Posterior cingulate gyrus (tissue), 11 donors: ENCODE data around the gene TOX3.

Source experiments
- DNase-seq, 10 donors: peaks; one replicate each; pipeline versions ENCODE4 v3.0.0 to v3.0.0-alpha.2; 2020 to 2021; ENCODE audit warnings: mixed read lengths in 3 of 10
- intact Hi-C: fragments of 100-400 bp; cut with DNase I; formaldehyde crosslinking; loops from one replicate; pipeline ENCODE4 v1.15.1; 2023

The TOX3 gene

GRCh38 chr16:52496051-52496876 is 50.7 kb downstream of the TOX3 start:
- intact Hi-C loops = no loop called here
- DNase-seq = no peak

GRCh38 chr16:52494621-52495020 is 52.3 kb downstream of the TOX3 start:
- intact Hi-C loops = no loop called here

GRCh38 chr16:52494145-52494544 is 52.8 kb downstream of the TOX3 start:
- no peak for DNase-seq
- intact Hi-C loops = no loop called here

More at GRCh38 chr16:52494621-52495020, 52.3 kb downstream of the TOX3 start:
- DNase-seq = no peak

DNA sequence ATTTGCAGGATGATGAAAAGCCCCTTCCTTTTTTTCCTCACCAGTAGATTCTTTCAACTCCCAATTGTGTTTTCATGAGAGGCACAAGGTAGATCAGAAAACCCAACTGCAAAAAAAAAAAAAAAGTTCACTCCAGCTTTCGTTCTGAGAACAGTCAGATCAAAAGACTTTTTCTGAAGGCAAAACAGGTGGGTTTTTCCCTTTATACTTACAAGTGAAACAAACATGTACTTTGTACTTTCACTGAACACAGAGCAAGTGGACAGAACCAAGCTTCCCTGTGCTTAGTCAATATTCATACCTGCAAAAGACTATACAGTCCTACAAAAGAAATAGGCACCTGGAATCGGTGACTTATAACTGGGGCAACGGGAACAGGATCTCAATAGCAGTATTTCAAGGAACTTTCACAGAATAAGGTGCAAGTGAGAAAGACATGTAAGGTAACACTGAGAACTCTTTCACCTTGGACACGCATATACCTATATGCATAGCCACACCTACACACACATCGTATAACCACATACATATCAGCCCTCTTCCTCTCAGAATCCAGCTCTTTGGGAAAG is 54.1 kb downstream of the TOX3 start:
- no peak for DNase-seq
- intact Hi-C loops = no loop called here

DNA sequence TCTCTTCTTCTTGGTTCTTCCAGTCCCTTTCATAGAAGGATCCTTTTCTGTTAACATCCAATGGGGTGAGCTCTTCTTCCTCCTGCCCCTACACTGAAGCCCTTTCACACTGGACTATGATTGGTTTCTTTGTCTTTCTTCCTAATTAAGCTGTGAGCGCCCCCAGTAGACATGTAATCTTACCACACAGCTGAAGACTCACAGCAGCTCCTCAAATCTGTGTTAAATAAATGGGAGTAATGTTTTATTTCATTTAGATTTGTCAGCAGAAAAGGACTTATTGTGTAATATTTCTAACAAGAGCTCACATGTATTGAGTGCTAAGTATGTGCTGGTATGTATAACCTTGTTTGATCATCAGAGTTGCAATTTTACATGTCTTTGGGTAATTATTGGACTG is 55.7 kb downstream of the TOX3 start:
- intact Hi-C loops = no loop called here
- no peak for DNase-seq

DNA sequence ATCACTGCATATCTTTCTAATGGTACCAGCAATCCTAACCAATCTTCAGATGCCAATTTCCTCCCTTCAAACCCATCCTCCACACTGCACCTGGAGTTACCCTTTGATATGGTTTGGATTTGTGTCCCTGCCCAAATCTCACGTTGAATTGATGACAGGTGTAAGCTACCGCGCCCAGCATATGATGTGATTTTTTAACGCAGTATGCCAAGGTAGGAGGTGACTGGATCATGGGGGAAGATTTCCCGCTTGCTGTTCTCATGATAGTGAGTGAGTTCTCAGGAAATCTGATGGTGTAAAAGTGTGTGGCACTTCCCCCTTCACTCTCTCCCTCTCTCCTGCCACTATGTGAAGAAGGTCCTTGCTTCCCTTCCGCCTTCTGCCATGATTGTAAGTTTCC is 57.0 kb downstream of the TOX3 start:
- intact Hi-C loops = no loop called here
- DNase-seq = no peak

DNA sequence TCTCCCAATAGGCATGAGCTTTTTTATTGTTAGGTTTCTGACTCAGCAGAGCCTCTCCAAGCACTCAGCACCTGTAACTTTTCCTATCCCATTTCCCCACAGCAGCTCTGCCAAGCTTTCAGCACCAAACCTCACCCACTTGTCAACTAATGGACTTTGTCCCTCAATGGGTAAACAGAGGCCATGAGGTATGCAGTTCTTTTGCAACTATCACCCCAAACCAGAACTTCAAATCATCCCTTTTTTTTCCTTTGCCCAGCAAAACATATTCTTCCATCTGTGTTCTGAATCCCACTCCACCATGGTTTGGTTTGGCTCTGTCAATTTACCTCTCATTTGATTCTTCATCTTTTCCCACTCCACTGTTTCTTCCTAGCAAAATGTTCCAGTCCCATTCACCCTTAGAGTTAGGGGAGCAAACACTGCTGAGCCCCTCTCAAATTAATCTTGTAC is 58.1 kb downstream of the TOX3 start:
- intact Hi-C loops = no loop called here
- DNase-seq = no peak

GRCh38 chr16:52487849-52488457 is 59.0 kb downstream of the TOX3 start:
- DNase-seq = no peak
- intact Hi-C loops = no loop called here

- no peak for DNase-seq
- intact Hi-C loops = no loop called here
Measured at GRCh38 chr16:52480237-52480636, 66.7 kb downstream of the TOX3 start.

DNA sequence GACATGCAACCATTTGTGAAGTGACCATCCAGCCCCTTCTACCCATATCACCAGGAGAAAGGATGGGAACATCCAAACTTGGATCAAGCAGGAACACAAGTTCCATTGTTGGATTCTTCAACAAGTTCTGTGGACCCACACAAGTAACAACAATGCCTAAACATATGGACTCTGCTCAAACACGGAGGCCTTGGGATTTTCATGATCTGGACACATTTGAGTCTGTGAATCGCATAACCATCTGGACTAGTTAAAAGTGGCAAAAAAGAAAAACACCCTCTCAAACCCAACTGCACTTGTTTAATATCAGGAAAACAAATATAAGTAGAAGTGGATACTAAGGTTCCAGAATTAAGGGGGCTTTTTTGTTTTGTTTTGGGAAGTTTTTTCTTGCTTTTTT is 70.8 kb downstream of the TOX3 start:
- intact Hi-C loops = no loop called here
- no peak for DNase-seq

GRCh38 chr16:52474679-52475078 is 72.3 kb downstream of the TOX3 start:
- intact Hi-C loops = no loop called here
- no peak for DNase-seq

GRCh38 chr16:52473096-52473495 is 73.8 kb downstream of the TOX3 start:
- no peak for DNase-seq
- intact Hi-C loops = no loop called here

DNA sequence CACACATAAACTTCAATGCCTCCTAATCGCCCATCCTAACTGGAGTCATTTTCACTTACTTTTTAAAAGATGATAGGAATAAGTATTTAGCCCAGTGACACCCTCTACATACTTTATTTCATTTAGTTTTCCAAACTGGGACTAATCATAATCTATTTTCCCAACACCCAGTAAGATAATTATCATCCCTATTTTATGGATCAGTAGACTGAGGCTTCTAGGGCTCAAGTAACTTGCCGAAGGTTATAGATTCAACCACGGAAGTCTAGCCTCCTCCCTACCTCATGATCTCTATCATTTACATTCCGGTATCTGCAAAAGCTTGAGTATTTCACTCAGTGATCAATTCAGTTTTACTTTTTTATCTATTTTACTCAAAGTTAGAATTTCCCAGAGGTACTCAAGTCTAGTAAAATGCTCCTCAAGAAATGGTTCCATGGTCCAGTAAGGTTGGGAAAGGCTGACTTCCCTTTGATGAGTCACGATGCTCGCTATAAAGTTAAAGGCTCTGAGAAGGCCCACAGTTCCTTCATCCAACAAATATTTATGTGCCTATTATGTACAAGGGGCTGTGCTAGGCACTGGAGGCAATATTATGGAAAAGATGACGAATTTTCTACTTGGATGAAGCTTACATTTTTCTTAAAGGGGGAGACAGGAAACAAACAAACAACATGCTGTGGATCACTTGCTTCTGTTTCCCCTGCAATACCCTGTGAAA is 75.1 kb downstream of the TOX3 start:
- no peak for DNase-seq
- intact Hi-C loops = no loop called here

DNA sequence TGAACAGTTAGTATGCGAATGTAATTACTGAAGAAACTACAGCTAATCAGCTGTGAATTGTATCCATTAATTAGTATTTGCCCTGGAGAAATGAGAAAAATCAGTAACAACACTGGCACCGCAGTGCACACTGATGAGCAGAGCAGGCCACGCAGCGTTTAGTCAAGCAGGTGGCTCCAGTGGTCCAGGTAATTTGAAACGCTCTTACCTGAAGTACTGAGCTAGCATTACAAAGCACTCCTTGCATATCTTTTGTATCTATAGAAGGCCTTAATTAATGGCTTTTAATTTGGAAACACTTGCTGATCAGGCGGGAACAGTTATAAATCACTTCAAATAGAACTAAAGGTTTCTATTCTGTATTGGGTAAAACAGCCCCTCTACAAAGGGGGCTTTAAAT is 76.4 kb downstream of the TOX3 start:
- intact Hi-C loops = no loop called here
- DNase-seq = no peak

- intact Hi-C loops = loop anchor here (10.0 kb wide), 1 partner anchor 75 kb away; the partner anchor contains the start of gene TOX3
- no peak for DNase-seq
Measured at GRCh38 chr16:52469775-52470174, 77.2 kb downstream of the TOX3 start.

- no peak for DNase-seq
- intact Hi-C loops = loop anchor here (10.0 kb wide), 1 partner anchor 76 kb away; the partner anchor contains the start of gene TOX3
Measured at GRCh38 chr16:52469091-52469490, 77.9 kb downstream of the TOX3 start.

DNA sequence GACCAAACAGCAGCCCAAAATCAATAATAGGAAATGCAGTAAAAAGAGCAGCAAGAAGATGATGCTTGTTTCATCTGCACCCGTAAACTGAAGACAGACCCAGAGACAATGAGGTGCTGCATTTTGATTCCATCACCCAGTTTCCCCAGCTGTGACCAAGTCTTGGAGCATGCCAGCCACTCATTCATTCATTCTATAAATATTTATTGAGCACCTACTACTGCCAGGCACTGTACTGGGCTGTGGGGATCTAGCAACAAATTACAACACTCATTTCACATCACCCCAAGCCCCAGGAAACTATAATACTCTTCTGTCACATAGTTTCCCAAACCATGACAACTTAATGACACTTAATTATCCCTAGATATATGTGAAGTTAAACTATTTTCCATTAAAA is 79.2 kb downstream of the TOX3 start:
- intact Hi-C loops = loop anchor here (10.0 kb wide), 1 partner anchor 77 kb away; the partner anchor contains the start of gene TOX3
- DNase-seq = no peak

- intact Hi-C loops = loop anchor here (10.0 kb wide), 1 partner anchor 78 kb away; the partner anchor contains the start of gene TOX3
- DNase-seq = no peak
Measured at GRCh38 chr16:52466994-52467393, 79.9 kb downstream of the TOX3 start.

DNA sequence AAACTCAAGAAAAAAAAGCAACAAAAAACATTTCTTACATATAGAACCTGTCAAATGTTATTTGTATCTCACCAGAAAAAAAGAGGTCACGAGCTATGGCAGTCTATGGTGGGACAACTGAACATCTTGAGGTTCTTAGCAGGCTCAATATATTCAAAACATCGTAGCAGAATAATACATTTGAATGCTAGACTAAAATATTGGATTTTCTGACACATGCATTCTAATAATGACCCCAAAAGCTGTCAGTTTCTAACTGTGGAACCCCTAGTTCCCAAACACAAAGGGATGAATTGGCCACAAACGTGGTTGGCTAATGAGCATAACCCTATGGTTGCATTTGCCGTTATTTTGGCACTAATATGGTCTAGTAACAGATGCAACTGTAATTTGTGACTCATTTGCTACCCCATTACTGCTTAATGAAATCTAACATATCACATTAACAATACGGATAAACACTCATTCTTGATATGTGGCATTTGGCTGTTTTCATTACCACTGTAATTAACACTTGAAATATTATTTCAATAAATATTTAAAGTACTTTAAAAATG is 81.2 kb downstream of the TOX3 start:
- DNase-seq = no peak

DNA sequence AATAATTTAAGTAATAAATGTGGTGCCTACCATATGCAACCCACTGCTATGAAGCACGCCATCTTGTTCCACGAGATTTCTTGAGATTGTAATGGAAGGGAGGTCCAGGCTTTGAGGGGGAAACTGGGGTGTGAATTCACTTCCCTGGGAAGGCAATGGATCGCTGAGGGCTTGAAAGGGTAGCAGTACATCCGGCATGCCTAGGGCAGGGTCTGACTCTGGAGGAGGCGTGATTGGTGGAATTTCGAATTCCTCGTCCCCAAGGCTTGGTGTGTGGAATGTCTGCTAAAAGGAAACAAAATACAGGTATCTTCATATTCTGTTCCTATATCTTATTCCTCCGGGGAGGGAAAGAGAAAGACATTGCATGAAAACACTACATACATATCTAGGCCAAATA is 83.0 kb downstream of the TOX3 start:
- intact Hi-C loops = loop anchor here (10.0 kb wide), 1 partner anchor 81 kb away; the partner anchor contains the start of gene TOX3

More for the DNA sequence above, 81.2 kb downstream of the TOX3 start:
- intact Hi-C loops = loop anchor here (10.0 kb wide), 1 partner anchor 79 kb away; the partner anchor contains the start of gene TOX3

More for the DNA sequence above, 83.0 kb downstream of the TOX3 start:
- no peak for DNase-seq
